K562 (cell line): ENCODE measurements around the gene ID2. TPM values are rescaled to one million over a fixed set of nuclear protein-coding genes. Genes with fewer than 3 reads are reported as not detected.

Experiments used
- ATAC-seq: fragments of 200-7000 bp; cut with Tn5 transposase; 3 replicates; pipeline ENCODE4 v1.9.1; 2020; ENCODE audit warnings: moderate library complexity
- BruUV-seq: library from RNA; stranded (reverse); fragments of 400-500 nt; replicated peaks from 2 replicates; lab custom pipeline; 2021; lab: Mats Ljungman, UMichigan
- CTCF ChIA-PET: fragments of 300-600 bp; formaldehyde crosslinking; extraction: SDS; loops from one replicate; lab custom pipeline; 2021; ENCODE audit warnings: low intra/inter-chr PET ratio; lab: Yijun Ruan, JAX
- POLR2A ChIA-PET: fragments of 300-600, 350-650 bp; sonication (Branson Sonifier 250); formaldehyde crosslinking; extraction: SDS; loops from one replicate; lab custom pipeline; 2021; ENCODE audit warnings: antibody characterized with exemption, inconsistent platforms; lab: Yijun Ruan, JAX
- DNase-seq, 4 experiments: peaks; one replicate each; pipeline versions ENCODE4 v3.0.0 to v3.0.0-alpha.2; 2011 to 2018; ENCODE audit warnings: low spot score in 3 of 4, mixed read lengths in 3 of 4; ENCODE audit errors: extremely low read depth in 1 of 4
- FAIRE-seq: peaks from 2 replicates; lab custom pipeline; 2011; peaks lifted over from hg19 to GRCh38; lab: Jason Lieb, UNC
- H2AFZ ChIP-seq: 2 replicates; pipeline ENCODE4 v1.6.0; 2011; ENCODE audit warnings: low read depth, low read length, control low read depth, inconsistent platforms
- H3K27ac ChIP-seq: fragments of 200-600 bp; 3 replicates; pipeline ENCODE4 v1.8.0; 2011; ENCODE audit warnings: low read depth, mild to moderate bottlenecking, control low read depth, inconsistent platforms, low read length, moderate library complexity, mixed read lengths; ENCODE audit errors: extremely low read depth
- H3K27me3 ChIP-seq, 2 experiments: fragments of 300-600 bp in 1 of 2; 2 replicates in 1 of 2; 3 replicates in 1 of 2; pipeline versions ENCODE4 v1.6.0 to v1.8.0; 2011; ENCODE audit warnings: inconsistent platforms in 2 of 2, low read length in 2 of 2, mild to moderate bottlenecking in 1 of 2, mixed read lengths in 1 of 2, moderate library complexity in 1 of 2; ENCODE audit not compliant: control insufficient read depth in 2 of 2, insufficient read depth in 2 of 2
- H3K36me3 ChIP-seq: fragments of 300-600 bp; 3 replicates; pipeline ENCODE4 v1.8.0; 2011; ENCODE audit warnings: mild to moderate bottlenecking, low read length, inconsistent platforms; ENCODE audit not compliant: control insufficient read depth, insufficient read depth
- H3K4me1 ChIP-seq, 2 experiments: fragments of 200-600 bp in 1 of 2; replicated peaks in 1 of 2; 2 replicates in 1 of 2; 3 replicates in 1 of 2; pipeline versions ENCODE4 v1.5.1 to v1.8.0; 2011; ENCODE audit warnings: inconsistent platforms in 2 of 2, low read length in 2 of 2, mild to moderate bottlenecking in 1 of 2, mixed read lengths in 1 of 2, moderate library complexity in 1 of 2; ENCODE audit not compliant: control insufficient read depth in 2 of 2, insufficient read depth in 2 of 2
- H3K4me2 ChIP-seq: 2 replicates; pipeline ENCODE4 v1.6.1; 2011; ENCODE audit warnings: low read length, control low read depth, inconsistent platforms, mixed read lengths; ENCODE audit not compliant: insufficient read depth
- H3K4me3 ChIP-seq: fragments of 200-600 bp; sonication (generic), shearing (Covaris generic); 2 replicates; pipeline ENCODE4 v1.5.1; 2016; ENCODE audit warnings: control low read depth, inconsistent platforms
- H3K79me2 ChIP-seq: fragments of 200-600 bp; 3 replicates; pipeline ENCODE4 v1.8.0; 2011; ENCODE audit warnings: low read length, inconsistent platforms; ENCODE audit not compliant: control insufficient read depth, insufficient read depth
- H3K9ac ChIP-seq, 2 experiments: 2 replicates each; pipeline versions ENCODE4 v1.6.0 to v1.6.1; 2011; ENCODE audit warnings: low read depth in 2 of 2, low read length in 2 of 2, control low read depth in 1 of 2, inconsistent platforms in 1 of 2, mild to moderate bottlenecking in 1 of 2, mixed read lengths in 1 of 2; ENCODE audit not compliant: insufficient read depth in 1 of 2
- H3K9me1 ChIP-seq: one replicate; pipeline ENCODE4 v1.6.0; 2011; ENCODE audit warnings: inconsistent platforms, mild to moderate bottlenecking, low read length, moderate library complexity; ENCODE audit not compliant: control insufficient read depth, insufficient read depth
- H3K9me3 ChIP-seq: replicated peaks from 2 replicates; pipeline ENCODE4 v1.5.1; 2011; ENCODE audit warnings: low read depth, low read length, inconsistent platforms; ENCODE audit not compliant: control insufficient read depth, insufficient read depth
- H4K20me1 ChIP-seq: replicated peaks from 2 replicates; pipeline ENCODE4 v1.6.1; 2011; ENCODE audit warnings: low read length, inconsistent platforms, mixed read lengths; ENCODE audit not compliant: control insufficient read depth, insufficient read depth
- ARNT ChIP-seq, 2 experiments: fragments of 450-650 bp; IDR thresholded peaks; 2 replicates each; pipeline ENCODE4 v1.6.1; 2016; ENCODE audit warnings: mild to moderate bottlenecking in 1 of 2
- HEY1 ChIP-seq: fragments of 250-450 bp; sonication (Bioruptor Pico); IDR thresholded peaks from 2 replicates; pipeline ENCODE4 v1.5.0; 2020; ENCODE audit warnings: mild to moderate bottlenecking, moderate library complexity, borderline replicate concordance
- RAD21 ChIP-seq, 2 experiments: fragments of 250-450 bp in 1 of 2; fragments of 450-650 bp in 1 of 2; sonication (Bioruptor Pico) in 1 of 2; formaldehyde crosslinking in 1 of 2; IDR thresholded peaks in 1 of 2; conservative IDR thresholded peaks in 1 of 2; 2 replicates each; pipeline versions ENCODE4 v1.4.0 to v1.8.0; 2020 to 2022; ENCODE audit warnings: mild to moderate bottlenecking in 2 of 2, moderate library complexity in 1 of 2
- SMAD1 ChIP-seq: fragments of 150-350 bp; IDR thresholded peaks from 2 replicates; pipeline ENCODE4 v1.6.1; 2014; ENCODE audit warnings: low read length, low read depth; ENCODE audit not compliant: partially characterized antibody
- TRIM28 ChIP-seq: fragments of 450-650 bp; IDR thresholded peaks from 2 replicates; pipeline ENCODE4 v1.6.1; 2017
- ZNF175 ChIP-seq: fragments of 200-800 bp; sonication (Bioruptor generic); IDR thresholded peaks from 2 replicates; pipeline ENCODE4 v1.6.1; 2016; ENCODE audit warnings: low read depth, mild to moderate bottlenecking, missing genetic modification characterization, missing compliant biosample characterization
- ZNF217 ChIP-seq: sonication (generic); formaldehyde crosslinking; IDR thresholded peaks from 2 replicates; pipeline ENCODE4 v1.8.0; 2022; ENCODE audit warnings: mild to moderate bottlenecking, missing genetic modification reagents
- ZNF830 ChIP-seq: fragments of 250-450 bp; sonication (Bioruptor Pico); IDR thresholded peaks from 2 replicates; pipeline ENCODE4 v1.5.0; 2021; ENCODE audit warnings: mild to moderate bottlenecking
- WGBS: fragments of 100-300 bp; shearing (Covaris generic); methylation state at CpG from one replicate; pipeline ENCODE4 v1.1.6; 2016; ENCODE audit warnings: low coverage, mixed read lengths; ENCODE audit not compliant: insufficient coverage; ENCODE audit errors: missing lambda C conversion rate; 5-methylcytosine and 5-hydroxymethylcytosine counted together
- in situ Hi-C: fragments of 300-500 bp; cut with MboI; formaldehyde crosslinking; loops from 4 replicates; pipeline ENCODE4 v1.15.0; 2018; ENCODE audit warnings: inconsistent platforms, mixed read lengths
- intact Hi-C: fragments of 100-400 bp; cut with micrococcal nuclease; formaldehyde crosslinking; loops from 2 replicates; pipeline ENCODE4 v1.14.2; 2022
- polyA plus RNA-seq, 8 experiments: library from polyadenylated mRNA; depleted of rRNA in 4 of 8; stranded (reverse) in 5 of 8; unstranded in 3 of 8; fragments of >200 nt; fragmentation: Nextera tagmentation in 2 of 8; fragmentation: Illumina TruSeq in 1 of 8; extraction: Ambion mirVana in 2 of 8; extraction: Trizol in 1 of 8; gene quantifications; 2 replicates each; pipeline versions ENCODE4 v1.2.1 to v1.2.3, GENCODE V29; 2011 to 2014; ENCODE audit warnings: inconsistent platforms in 1 of 8, missing spikeins in 1 of 8
- total RNA-seq, 7 experiments: library from RNA; depleted of rRNA in 6 of 7; stranded (reverse); fragments of >200 nt in 6 of 7; fragmentation: Illumina TruSeq in 2 of 7; extraction: Trizol in 2 of 7; gene quantifications; 2 replicates each; pipeline versions ENCODE4 v1.2.1 to v1.2.3, GENCODE V29; 2011 to 2021; ENCODE audit warnings: low replicate concordance in 1 of 7

ID2 gene
- total and polyA plus RNA-seq, 9 of the 15 experiments (the other 6 are each of a cell fraction or from before 2014, with no cell fraction given), result 8.0 to 35.7 (median 16.6) TPM

DNA sequence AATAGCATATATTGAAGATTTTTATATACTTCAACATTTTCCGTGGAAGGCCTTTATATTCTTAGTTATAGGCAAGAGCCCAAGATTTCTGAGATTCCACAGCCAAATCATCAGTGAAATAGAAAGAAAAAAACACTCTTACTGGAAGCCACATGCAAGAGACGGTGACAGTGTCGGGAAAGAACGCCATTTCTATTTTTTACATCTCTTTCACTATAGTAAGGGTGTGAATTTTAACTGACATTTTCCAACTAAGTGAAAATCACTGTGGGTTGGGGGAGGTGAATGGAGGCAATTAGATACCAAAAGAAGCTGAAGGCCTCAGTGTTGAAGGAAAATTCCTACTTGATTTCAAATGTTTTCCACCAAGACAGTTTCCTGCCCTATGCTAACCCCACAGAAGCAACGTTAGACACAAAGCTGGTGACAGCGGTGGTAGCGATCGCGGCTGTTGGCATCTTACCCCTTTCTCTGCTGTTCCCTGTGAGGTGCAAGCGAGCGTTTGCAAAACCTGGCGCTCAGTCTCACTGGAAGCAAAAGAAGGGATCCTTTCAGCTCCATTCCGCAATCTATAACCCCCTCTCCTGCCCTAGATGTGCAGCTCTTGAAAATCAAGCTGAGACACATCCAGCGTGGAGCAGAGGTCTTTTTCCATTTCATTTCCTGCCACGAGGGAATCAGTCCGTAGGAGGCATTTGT, 20.0 kb downstream of the ID2 start:
- Histone ChIP-seq H3K4me1 (peaks cover 0 to 6% of the 10 kb centered on the region in 2 experiments; a peak in 3 of 5 replicates), H3K4me3 (no peak overlapping the region), H4K20me1 (no peaks in the 10 kb centered on the region), H3K9ac (no peak overlapping the region), H3K27me3 (no peaks in the 10 kb centered on the region), H2AFZ (peak overlapping the region; percentile 54), H3K9me3 (no peaks in the 10 kb centered on the region), H3K9me1 (no peaks in the 10 kb centered on the region), H3K4me2 (no peak overlapping the region), H3K27ac (no peak overlapping the region), H3K36me3 (no peaks in the 10 kb centered on the region), H3K79me2 (no peaks in the 10 kb centered on the region)
- intact Hi-C loops, result no loop called here
- TF ChIP-seq SMAD1 (no peak), ARNT (IDR thresholded peaks at IDR 0.05) (no peak), ZNF217 (CRISPR knock-in tag) (no peak), HEY1 (CRISPR knock-in tag) (no peak), ZNF830 (CRISPR knock-in tag) (no peak), RAD21 (CRISPR knock-in tag; conservative IDR thresholded peaks at IDR 0.05 in 1 of 2, IDR thresholded peaks at IDR 0.05 in 1 of 2) (no peak), TRIM28 (no peak), ZNF175 (CRISPR knock-in tag) (no peak)
- no peak for DNase-seq
- WGBS, result 45% methylated on average over 16 of the region's 16 CpGs
- no peak for ATAC-seq
- no peak for FAIRE-seq
- no TSS peak for BruUV-seq
- POLR2A ChIA-PET, result interaction anchor here (0.6 to 0.8 kb wide), 2 partner anchors 9 to 17 kb away, joined by 3 read pairs; no protein-coding TSS in a partner anchor
- CTCF ChIA-PET, result no interaction called here
- in situ Hi-C loops, result no loop called here
